ENCODE results near the gene DGKH.
"Not testable (repeated sequence)": the region's sequence is repeated elsewhere in the genome, so short reads cannot be mapped to it uniquely, and the experiment has no call there.

The DGKH gene

GRCh38 chr13:42163338-42163737, 114.9 kb downstream of the DGKH start:
- DNase-seq (ENCODE audit: low read depth in 2 of 2) = not testable (repeated sequence)

GRCh38 chr13:42163910-42164309, 115.5 kb downstream of the DGKH start:
- not testable (repeated sequence) for DNase-seq (ENCODE audit: low read depth in 2 of 2)

- DNase-seq (ENCODE audit: low read depth in 2 of 2) = no peak
Measured at GRCh38 chr13:42164557-42165125, 116.2 kb downstream of the DGKH start.

- DNase-seq (ENCODE audit: low read depth in 2 of 2) = no peak
Measured at GRCh38 chr13:42168496-42168895, 120.0 kb downstream of the DGKH start.

- DNase-seq (ENCODE audit: low read depth in 2 of 2) = no peak
Measured at GRCh38 chr13:42170029-42170428, 121.6 kb downstream of the DGKH start.

GRCh38 chr13:42173789-42174343, 125.4 kb downstream of the DGKH start:
- DNase-seq (ENCODE audit: low read depth in 2 of 2) = no peak

GRCh38 chr13:42174344-42175162, 126.1 kb downstream of the DGKH start:
- no peak for DNase-seq (ENCODE audit: low read depth in 2 of 2)

- no peak for DNase-seq (ENCODE audit: low read depth in 2 of 2)
Measured at GRCh38 chr13:42176294-42176693, 127.8 kb downstream of the DGKH start.

- no peak for DNase-seq (ENCODE audit: low read depth in 2 of 2)
Measured at GRCh38 chr13:42177189-42177588, 128.7 kb downstream of the DGKH start.

- DNase-seq (ENCODE audit: low read depth in 2 of 2) = no peak
Measured at GRCh38 chr13:42181381-42181953, 133.0 kb downstream of the DGKH start.

GRCh38 chr13:42189061-42189460, 140.6 kb downstream of the DGKH start:
- DNase-seq (ENCODE audit: low read depth in 2 of 2) = no peak

GRCh38 chr13:42190529-42190928, 142.1 kb downstream of the DGKH start:
- DNase-seq (ENCODE audit: low read depth in 2 of 2) = no peak

- DNase-seq (ENCODE audit: low read depth in 2 of 2) = no peak
Measured at GRCh38 chr13:42211704-42212464, 163.4 kb downstream of the DGKH start.

GRCh38 chr13:42214446-42214845, 166.0 kb downstream of the DGKH start:
- DNase-seq (ENCODE audit: low read depth in 2 of 2) = no peak

GRCh38 chr13:42215578-42216421, 167.4 kb downstream of the DGKH start:
- DNase-seq (ENCODE audit: low read depth in 2 of 2) = no peak

GRCh38 chr13:42216422-42216735, 167.9 kb downstream of the DGKH start:
- DNase-seq (ENCODE audit: low read depth in 2 of 2) = no peak

GRCh38 chr13:42218576-42218975, 170.1 kb downstream of the DGKH start:
- DNase-seq (ENCODE audit: low read depth in 2 of 2) = no peak

GRCh38 chr13:42219051-42219450, 170.6 kb downstream of the DGKH start:
- DNase-seq (ENCODE audit: low read depth in 2 of 2) = no peak

GRCh38 chr13:42219876-42220275, 171.4 kb downstream of the DGKH start:
- no peak for DNase-seq (ENCODE audit: low read depth in 2 of 2)

GRCh38 chr13:42221121-42221765, 172.8 kb downstream of the DGKH start:
- no peak for DNase-seq (ENCODE audit: low read depth in 2 of 2)

- no peak for DNase-seq (ENCODE audit: low read depth in 2 of 2)
Measured at GRCh38 chr13:42223681-42224080, 175.2 kb downstream of the DGKH start.

Measured in stimulated activated CD8-positive, alpha-beta memory T cell treated with anti-CD3 and anti-CD28 coated beads, Interleukin-2, amount 100 ng/mL, for 1 hour (primary cell).